Activated CD4-positive, alpha-beta T cell treated with anti-CD3 and anti-CD28 coated beads for 36 hours (primary cell): ENCODE data around the gene WDHD1. TPM values are rescaled to one million over a fixed set of nuclear protein-coding genes. Genes with fewer than 3 reads are reported as not detected.
"Not testable (repeated sequence)": the region's sequence is repeated elsewhere in the genome, so short reads cannot be mapped to it uniquely, and the experiment has no call there.

ENCODE experiments used
- ATAC-seq: fragments of 200-7000 bp; cut with Tn5 transposase; one replicate; pipeline ENCODE4 v1.10.0; 2021; ENCODE audit warnings: mild to moderate bottlenecking, moderate library complexity
- CTCF ChIA-PET: fragments of 350-600 bp; sonication (Branson Sonifier 250); formaldehyde crosslinking; loops from one replicate; lab custom pipeline; 2021; ENCODE audit warnings: antibody characterized with exemption; lab: Charles Lee
- POLR2A ChIA-PET: fragments of 350-600 bp; sonication (Branson Sonifier 250); formaldehyde crosslinking; loops from one replicate; lab custom pipeline; 2021; ENCODE audit warnings: antibody characterized with exemption, inconsistent platforms; lab: Charles Lee
- DNase-seq: peaks from one replicate; pipeline ENCODE4 v3.0.0-alpha.2; 2020
- H3K27ac Mint-ChIP-seq: one replicate; pipeline ENCODE4 v1.8.0; 2021; ENCODE audit warnings: mixed read lengths
- H3K27me3 Mint-ChIP-seq: one replicate; pipeline ENCODE4 v1.8.0; 2021; ENCODE audit warnings: mixed read lengths
- H3K36me3 Mint-ChIP-seq: one replicate; pipeline ENCODE4 v1.8.0; 2021; ENCODE audit warnings: low read depth, mixed read lengths
- H3K4me1 Mint-ChIP-seq: one replicate; pipeline ENCODE4 v1.8.0; 2021; ENCODE audit warnings: mixed read lengths
- H3K4me3 Mint-ChIP-seq: one replicate; pipeline ENCODE4 v1.8.0; 2021; ENCODE audit warnings: mild to moderate bottlenecking, moderate library complexity, mixed read lengths
- H3K9me3 Mint-ChIP-seq: one replicate; pipeline ENCODE4 v1.8.0; 2021; ENCODE audit warnings: low read depth, mixed read lengths
- intact Hi-C, 2 experiments: fragments of 100-400 bp; cut with DNase I in 1 of 2; cut with micrococcal nuclease in 1 of 2; formaldehyde crosslinking; loops; one replicate each; pipeline versions ENCODE4 v1.14.2 to v1.15.1; 2022 to 2024; cut with DNase I, micrococcal nuclease
- total RNA-seq, 2 experiments: library from RNA; stranded (reverse); gene quantifications; one replicate each; pipeline ENCODE4 v1.2.3, GENCODE V29; 2021

The WDHD1 gene
- total RNA-seq, 2 experiments from 2014 or later: 64.4 to 71.1 TPM

GRCh38 chr14:54933006-54933405 lies 93.9 kb downstream of the WDHD1 start:
- ChIA-PET POLR2A (no interaction called here), CTCF (no interaction called here)
- ATAC-seq (no peak), DNase-seq (no peak)
- H3K27me3 Mint-ChIP-seq: no peaks in the 10 kb centered on the region
- intact Hi-C loops: no loop called here
- no peak overlapping the region for H3K27ac Mint-ChIP-seq
- peaks cover 2% of the 10 kb centered on the region for H3K36me3 Mint-ChIP-seq
- no peak overlapping the region for H3K4me3 Mint-ChIP-seq
- H3K9me3 Mint-ChIP-seq: no peaks in the 10 kb centered on the region
- peaks cover 3% of the 10 kb centered on the region for H3K4me1 Mint-ChIP-seq

- Mint-ChIP-seq H3K27ac (no peak overlapping the region), H3K27me3 (no peaks in the 10 kb centered on the region), H3K4me3 (no peak overlapping the region), H3K36me3 (peaks cover under 1% of the 10 kb centered on the region), H3K9me3 (no peaks in the 10 kb centered on the region), H3K4me1 (peaks cover 3% of the 10 kb centered on the region)
- ChIA-PET CTCF (interaction anchor here (0.6 kb wide), 1 partner anchor 125 kb away, joined by 3 read pairs; no protein-coding TSS in a partner anchor), POLR2A (no interaction called here)
- DNase-seq (no peak), ATAC-seq (no peak)
- intact Hi-C loops: no loop called here
Observed at GRCh38 chr14:54931598-54932340, 95.1 kb downstream of the WDHD1 start.

- peaks cover 3% of the 10 kb centered on the region for H3K4me1 Mint-ChIP-seq
- no peaks in the 10 kb centered on the region for H3K36me3 Mint-ChIP-seq
- intact Hi-C loops: no loop called here
- DNase-seq (no peak), ATAC-seq (no peak)
- H3K9me3 Mint-ChIP-seq: no peaks in the 10 kb centered on the region
- H3K27me3 Mint-ChIP-seq: no peaks in the 10 kb centered on the region
- POLR2A ChIA-PET: no interaction called here
- H3K27ac Mint-ChIP-seq: no peak overlapping the region
- CTCF ChIA-PET: no interaction called here
- no peak overlapping the region for H3K4me3 Mint-ChIP-seq
Observed at GRCh38 chr14:54931101-54931500, 95.8 kb downstream of the WDHD1 start.

- intact Hi-C loops: no loop called here
- Mint-ChIP-seq H3K4me1 (peaks cover 3% of the 10 kb centered on the region), H3K27ac (no peak overlapping the region), H3K4me3 (no peak overlapping the region), H3K27me3 (no peaks in the 10 kb centered on the region), H3K36me3 (no peaks in the 10 kb centered on the region), H3K9me3 (no peaks in the 10 kb centered on the region)
- DNase-seq (no peak), ATAC-seq (no peak)
- POLR2A ChIA-PET: no interaction called here
- CTCF ChIA-PET: no interaction called here
Observed at GRCh38 chr14:54929556-54929955, 97.3 kb downstream of the WDHD1 start.

- no peaks in the 10 kb centered on the region for H3K36me3 Mint-ChIP-seq
- POLR2A ChIA-PET: no interaction called here
- H3K9me3 Mint-ChIP-seq: no peaks in the 10 kb centered on the region
- no peaks in the 10 kb centered on the region for H3K27me3 Mint-ChIP-seq
- intact Hi-C loops: no loop called here
- H3K4me3 Mint-ChIP-seq: no peak overlapping the region
- ATAC-seq (no peak), DNase-seq (no peak)
- H3K27ac Mint-ChIP-seq: no peak overlapping the region
- H3K4me1 Mint-ChIP-seq: peaks cover 3% of the 10 kb centered on the region
- CTCF ChIA-PET: no interaction called here
Observed at GRCh38 chr14:54928216-54928615, 98.7 kb downstream of the WDHD1 start.

- DNase-seq: no peak
- intact Hi-C loops: no loop called here
Observed at GRCh38 chr14:54927551-54927950, 99.3 kb downstream of the WDHD1 start.

GRCh38 chr14:54926570-54926969 lies 100.3 kb downstream of the WDHD1 start:
- ATAC-seq, H3K4me1 Mint-ChIP-seq, H3K27ac Mint-ChIP-seq, H3K27me3 Mint-ChIP-seq, DNase-seq, H3K36me3 Mint-ChIP-seq, H3K4me3 Mint-ChIP-seq, intact Hi-C loops, H3K9me3 Mint-ChIP-seq, POLR2A ChIA-PET: not testable (repeated sequence)
- CTCF ChIA-PET: interaction anchor here (0.7 to 1.3 kb wide), 2 partner anchors 8 to 69 kb away, joined by 3 to 6 read pairs; no protein-coding TSS in a partner anchor

More at GRCh38 chr14:54927551-54927950, 99.3 kb downstream of the WDHD1 start:
- no peak overlapping the region for H3K4me3 Mint-ChIP-seq
- no peaks in the 10 kb centered on the region for H3K27me3 Mint-ChIP-seq
- H3K27ac Mint-ChIP-seq: peak overlapping the region; percentile 42
- ChIA-PET POLR2A (no interaction called here), CTCF (interaction anchor here (1.3 kb wide), 1 partner anchor 9 kb away, joined by 6 read pairs; no protein-coding TSS in a partner anchor)
- no peaks in the 10 kb centered on the region for H3K36me3 Mint-ChIP-seq
- H3K4me1 Mint-ChIP-seq: peaks cover 3% of the 10 kb centered on the region
- no peak for ATAC-seq
- no peaks in the 10 kb centered on the region for H3K9me3 Mint-ChIP-seq

GRCh38 chr14:54922598-54922997 lies 104.3 kb downstream of the WDHD1 start:
- ChIA-PET POLR2A (no interaction called here), CTCF (interaction anchor here (1.1 kb wide), 1 partner anchor 424 kb away, joined by 3 read pairs; no protein-coding TSS in a partner anchor)
- no peaks in the 10 kb centered on the region for H3K36me3 Mint-ChIP-seq
- no peaks in the 10 kb centered on the region for H3K4me1 Mint-ChIP-seq
- no peak for ATAC-seq
- no peak overlapping the region for H3K27ac Mint-ChIP-seq
- no peak overlapping the region for H3K4me3 Mint-ChIP-seq
- intact Hi-C loops: no loop called here
- DNase-seq: no peak
- no peaks in the 10 kb centered on the region for H3K27me3 Mint-ChIP-seq
- H3K9me3 Mint-ChIP-seq: no peaks in the 10 kb centered on the region

- no peaks in the 10 kb centered on the region for H3K27me3 Mint-ChIP-seq
- intact Hi-C loops: no loop called here
- DNase-seq (no peak), ATAC-seq (no peak)
- no peak overlapping the region for H3K4me3 Mint-ChIP-seq
- no peaks in the 10 kb centered on the region for H3K36me3 Mint-ChIP-seq
- H3K9me3 Mint-ChIP-seq: no peaks in the 10 kb centered on the region
- no peaks in the 10 kb centered on the region for H3K4me1 Mint-ChIP-seq
- ChIA-PET CTCF (interaction anchor here (0.5 to 2.5 kb wide), 3 partner anchors 7 to 261 kb away, joined by 3 to 6 read pairs (median 3); no protein-coding TSS in a partner anchor), POLR2A (no interaction called here)
- H3K27ac Mint-ChIP-seq: no peak overlapping the region
Observed at GRCh38 chr14:54920052-54920451, 106.8 kb downstream of the WDHD1 start.

GRCh38 chr14:54919330-54919729 lies 107.6 kb downstream of the WDHD1 start:
- no peaks in the 10 kb centered on the region for H3K36me3 Mint-ChIP-seq

GRCh38 chr14:54918427-54918826 lies 108.5 kb downstream of the WDHD1 start:
- ChIA-PET POLR2A (no interaction called here), CTCF (interaction anchor here (1.6 to 2.5 kb wide), 2 partner anchors 9 to 16 kb away, joined by 6 read pairs; partner anchors contain the start of gene GCH1)
- no peak for ATAC-seq
- intact Hi-C loops: no loop called here
- no peak for DNase-seq
- no peaks in the 10 kb centered on the region for H3K4me1 Mint-ChIP-seq
- no peak overlapping the region for H3K27ac Mint-ChIP-seq
- no peak overlapping the region for H3K4me3 Mint-ChIP-seq
- no peaks in the 10 kb centered on the region for H3K9me3 Mint-ChIP-seq
- H3K27me3 Mint-ChIP-seq: no peaks in the 10 kb centered on the region
- no peaks in the 10 kb centered on the region for H3K36me3 Mint-ChIP-seq

More at GRCh38 chr14:54919330-54919729, 107.6 kb downstream of the WDHD1 start:
- CTCF ChIA-PET: interaction anchor here (0.6 to 2.5 kb wide), 4 partner anchors 8 to 261 kb away, joined by 3 to 6 read pairs (median 4); partner anchors contain the start of gene GCH1
- intact Hi-C loops: no loop called here
- H3K27ac Mint-ChIP-seq: no peak overlapping the region
- no peak for DNase-seq
- H3K4me3 Mint-ChIP-seq: no peak overlapping the region
- no peak for ATAC-seq
- H3K9me3 Mint-ChIP-seq: no peaks in the 10 kb centered on the region
- POLR2A ChIA-PET: no interaction called here
- H3K4me1 Mint-ChIP-seq: no peaks in the 10 kb centered on the region
- H3K27me3 Mint-ChIP-seq: no peaks in the 10 kb centered on the region

GRCh38 chr14:54916101-54916500 lies 110.8 kb downstream of the WDHD1 start:
- POLR2A ChIA-PET: no interaction called here
- no peak overlapping the region for H3K27ac Mint-ChIP-seq
- no peak overlapping the region for H3K4me3 Mint-ChIP-seq
- ATAC-seq (no peak), DNase-seq (no peak)
- H3K4me1 Mint-ChIP-seq: no peaks in the 10 kb centered on the region
- intact Hi-C loops: no loop called here
- no peaks in the 10 kb centered on the region for H3K36me3 Mint-ChIP-seq
- CTCF ChIA-PET: interaction anchor here (0.7 kb wide), 1 partner anchor 48 kb away, joined by 3 read pairs; no protein-coding TSS in a partner anchor
- H3K9me3 Mint-ChIP-seq: no peaks in the 10 kb centered on the region
- H3K27me3 Mint-ChIP-seq: no peaks in the 10 kb centered on the region
